Measurements from ENCODE around the gene SLC39A3. TPM values are rescaled to one million over a fixed set of nuclear protein-coding genes. Genes with fewer than 3 reads are reported as not detected.

The SLC39A3 gene
- total RNA-seq, 1 donor from 2014 or later, result 33.1 TPM

- no peak for DNase-seq (ENCODE audit: extremely low spot score, unreplicated experiment)
- no peaks in the 10 kb centered on the region for H3K4me1 Mint-ChIP-seq (ENCODE audit: unreplicated experiment)
- H3K36me3 Mint-ChIP-seq, result no peaks in the 10 kb centered on the region
- H3K9me3 Mint-ChIP-seq, result no peaks in the 10 kb centered on the region
- H3K27ac Mint-ChIP-seq, result no peak overlapping the region
- H3K4me3 Mint-ChIP-seq, result no peak overlapping the region
- TF ChIP-seq CTCF (conservative IDR thresholded peaks at IDR 0.05), result no peak
- H3K27me3 Mint-ChIP-seq, result no peaks in the 10 kb centered on the region
These were observed 21.5 kb upstream of the SLC39A3 start for GRCh38 chr19:2761309-2761677.

- no peaks in the 10 kb centered on the region for H3K4me1 Mint-ChIP-seq (ENCODE audit: unreplicated experiment)
- no peaks in the 10 kb centered on the region for H3K9me3 Mint-ChIP-seq
- H3K27me3 Mint-ChIP-seq, result no peaks in the 10 kb centered on the region
- no peaks in the 10 kb centered on the region for H3K36me3 Mint-ChIP-seq
- DNase-seq (ENCODE audit: extremely low spot score, unreplicated experiment), result no peak
- no peak overlapping the region for H3K27ac Mint-ChIP-seq
- H3K4me3 Mint-ChIP-seq, result no peak overlapping the region
- TF ChIP-seq CTCF (conservative IDR thresholded peaks at IDR 0.05), result no peak
These were observed 20.1 kb upstream of the SLC39A3 start for GRCh38 chr19:2759965-2760364.

- no peak overlapping the region for H3K4me3 Mint-ChIP-seq
- no peak for TF ChIP-seq CTCF (conservative IDR thresholded peaks at IDR 0.05)
- H3K9me3 Mint-ChIP-seq, result no peaks in the 10 kb centered on the region
- no peaks in the 10 kb centered on the region for H3K36me3 Mint-ChIP-seq
- no peaks in the 10 kb centered on the region for H3K4me1 Mint-ChIP-seq (ENCODE audit: unreplicated experiment)
- no peak overlapping the region for H3K27ac Mint-ChIP-seq
- DNase-seq (ENCODE audit: extremely low spot score, unreplicated experiment), result no peak
- H3K27me3 Mint-ChIP-seq, result no peaks in the 10 kb centered on the region
These were observed 19.5 kb upstream of the SLC39A3 start for GRCh38 chr19:2759362-2759761.

- no peak for TF ChIP-seq CTCF (conservative IDR thresholded peaks at IDR 0.05)
- Mint-ChIP-seq H3K4me3 (no peak overlapping the region), H3K9me3 (no peaks in the 10 kb centered on the region), H3K4me1 (ENCODE audit: unreplicated experiment) (no peaks in the 10 kb centered on the region), H3K36me3 (no peaks in the 10 kb centered on the region), H3K27ac (no peak overlapping the region), H3K27me3 (no peaks in the 10 kb centered on the region)
- DNase-seq (ENCODE audit: extremely low spot score, unreplicated experiment), result no peak
These were observed 18.9 kb upstream of the SLC39A3 start for GRCh38 chr19:2758601-2759313.

- no peaks in the 10 kb centered on the region for H3K4me1 Mint-ChIP-seq (ENCODE audit: unreplicated experiment)
- DNase-seq (ENCODE audit: extremely low spot score, unreplicated experiment), result no peak
- H3K9me3 Mint-ChIP-seq, result no peaks in the 10 kb centered on the region
- no peak overlapping the region for H3K27ac Mint-ChIP-seq
- no peaks in the 10 kb centered on the region for H3K27me3 Mint-ChIP-seq
- peaks cover 3% of the 10 kb centered on the region for H3K36me3 Mint-ChIP-seq
- no peak overlapping the region for H3K4me3 Mint-ChIP-seq
- TF ChIP-seq CTCF (conservative IDR thresholded peaks at IDR 0.05), result no peak
These were observed 17.4 kb upstream of the SLC39A3 start for GRCh38 chr19:2756921-2757881.

Measured in type B pancreatic cell (in vitro differentiated cells).